K562 (cell line): ENCODE data around the gene FES. TPM values are rescaled to one million over a fixed set of nuclear protein-coding genes. Genes with fewer than 3 reads are reported as not detected.

ENCODE experiments used
- CEBPZ ChIP-seq: fragments of 150-350 bp; IDR thresholded peaks from 2 replicates; pipeline ENCODE4 v1.6.1; 2014; ENCODE audit warnings: low read depth, mild to moderate bottlenecking, low read length, borderline replicate concordance
- CREBBP ChIP-seq: IDR thresholded peaks from one replicate; pipeline ENCODE4 v1.6.1; 2012; ENCODE audit warnings: low read depth, mild to moderate bottlenecking, control low read depth, inconsistent platforms, low read length
- CREM ChIP-seq: IDR thresholded peaks from 2 replicates; pipeline ENCODE4 v1.6.1; 2014; ENCODE audit warnings: antibody characterized with exemption, low read depth
- HSF4 ChIP-seq: fragments of 250-450 bp; sonication (Bioruptor Pico); IDR thresholded peaks from 2 replicates; pipeline ENCODE4 v2.1.2; 2022; ENCODE audit warnings: mild to moderate bottlenecking, moderate library complexity, borderline replicate concordance
- IRF1 ChIP-seq: sonication (generic); formaldehyde crosslinking; IDR thresholded peaks from 2 replicates; pipeline ENCODE4 v1.8.0; 2022; ENCODE audit warnings: missing genetic modification reagents, mild to moderate bottlenecking, borderline replicate concordance
- NFE2 ChIP-seq: IDR thresholded peaks from 2 replicates; pipeline ENCODE4 v1.6.1; 2014; ENCODE audit warnings: antibody characterized with exemption, low read depth
- SIN3A ChIP-seq, 2 experiments: fragments of 150-350 bp in 1 of 2; IDR thresholded peaks; 2 replicates each; pipeline ENCODE4 v1.6.1; 2011 to 2016; ENCODE audit warnings: borderline replicate concordance in 2 of 2, low read depth in 2 of 2, low read length in 2 of 2, mild to moderate bottlenecking in 2 of 2, moderate library complexity in 2 of 2; ENCODE audit not compliant: control insufficient read depth in 1 of 2
- TARDBP ChIP-seq: fragments of 450-650 bp; IDR thresholded peaks from 2 replicates; pipeline ENCODE4 v1.6.1; 2016
- polyA plus RNA-seq, 8 experiments: library from polyadenylated mRNA; depleted of rRNA in 4 of 8; stranded (reverse) in 5 of 8; unstranded in 3 of 8; fragments of >200 nt; fragmentation: Nextera tagmentation in 2 of 8; fragmentation: Illumina TruSeq in 1 of 8; extraction: Ambion mirVana in 2 of 8; extraction: Trizol in 1 of 8; gene quantifications; 2 replicates each; pipeline versions ENCODE4 v1.2.1 to v1.2.3, GENCODE V29; 2011 to 2014; ENCODE audit warnings: inconsistent platforms in 1 of 8, missing spikeins in 1 of 8
- total RNA-seq, 7 experiments: library from RNA; depleted of rRNA in 6 of 7; stranded (reverse); fragments of >200 nt in 6 of 7; fragmentation: Illumina TruSeq in 2 of 7; extraction: Trizol in 2 of 7; gene quantifications; 2 replicates each; pipeline versions ENCODE4 v1.2.1 to v1.2.3, GENCODE V29; 2011 to 2021; ENCODE audit warnings: low replicate concordance in 1 of 7
- TF ChIP-seq, protein P1 (sequence below): sonication (generic); formaldehyde crosslinking; IDR thresholded peaks from 2 replicates; pipeline ENCODE4 v1.8.1; 2023; ENCODE audit warnings: mild to moderate bottlenecking, missing genetic modification reagents
- TF ChIP-seq, protein P2 (sequence below): fragments of 200-800 bp; sonication (Bioruptor generic); IDR thresholded peaks from 2 replicates; pipeline ENCODE4 v1.6.1; 2017; ENCODE audit warnings: missing genetic modification characterization, missing compliant biosample characterization
- TF ChIP-seq, protein P3 (sequence below): sonication (generic); formaldehyde crosslinking; IDR thresholded peaks from 2 replicates; pipeline ENCODE4 v1.8.0; 2022; ENCODE audit warnings: missing genetic modification reagents, mild to moderate bottlenecking, moderate library complexity, borderline replicate concordance
- TF ChIP-seq, protein P4 (sequence below): fragments of 150-350 bp; conservative IDR thresholded peaks from 2 replicates; pipeline ENCODE4 v1.6.1; 2014; ENCODE audit warnings: low read length

FES gene
- total and polyA plus RNA-seq, 9 of the 15 experiments (the other 6 are each of a cell fraction or from before 2014, with no cell fraction given), result 0.38 to 2.6 (median 0.82) TPM

GRCh38 chr15:90845201-90845949, 38.9 kb upstream of the FES start (continued):
- TF ChIP-seq, protein P1, sequence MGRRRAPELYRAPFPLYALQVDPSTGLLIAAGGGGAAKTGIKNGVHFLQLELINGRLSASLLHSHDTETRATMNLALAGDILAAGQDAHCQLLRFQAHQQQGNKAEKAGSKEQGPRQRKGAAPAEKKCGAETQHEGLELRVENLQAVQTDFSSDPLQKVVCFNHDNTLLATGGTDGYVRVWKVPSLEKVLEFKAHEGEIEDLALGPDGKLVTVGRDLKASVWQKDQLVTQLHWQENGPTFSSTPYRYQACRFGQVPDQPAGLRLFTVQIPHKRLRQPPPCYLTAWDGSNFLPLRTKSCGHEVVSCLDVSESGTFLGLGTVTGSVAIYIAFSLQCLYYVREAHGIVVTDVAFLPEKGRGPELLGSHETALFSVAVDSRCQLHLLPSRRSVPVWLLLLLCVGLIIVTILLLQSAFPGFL (CRISPR knock-in tag), result no peak
- TF ChIP-seq CREBBP (no peak), HSF4 (CRISPR knock-in tag) (no peak), CREM (peak; percentile 42; the same call in 1 of the 2 replicates), SIN3A (IDR thresholded peaks at IDR 0.05; ENCODE audit: borderline replicate concordance in 2 of 2, control insufficient read depth in 1 of 2, low read depth in 2 of 2, low read length in 2 of 2) (no peak), IRF1 (CRISPR knock-in tag) (no peak), NFE2 (peak; percentile 56), TARDBP (no peak), CEBPZ (no peak)
- TF ChIP-seq, protein P2, sequence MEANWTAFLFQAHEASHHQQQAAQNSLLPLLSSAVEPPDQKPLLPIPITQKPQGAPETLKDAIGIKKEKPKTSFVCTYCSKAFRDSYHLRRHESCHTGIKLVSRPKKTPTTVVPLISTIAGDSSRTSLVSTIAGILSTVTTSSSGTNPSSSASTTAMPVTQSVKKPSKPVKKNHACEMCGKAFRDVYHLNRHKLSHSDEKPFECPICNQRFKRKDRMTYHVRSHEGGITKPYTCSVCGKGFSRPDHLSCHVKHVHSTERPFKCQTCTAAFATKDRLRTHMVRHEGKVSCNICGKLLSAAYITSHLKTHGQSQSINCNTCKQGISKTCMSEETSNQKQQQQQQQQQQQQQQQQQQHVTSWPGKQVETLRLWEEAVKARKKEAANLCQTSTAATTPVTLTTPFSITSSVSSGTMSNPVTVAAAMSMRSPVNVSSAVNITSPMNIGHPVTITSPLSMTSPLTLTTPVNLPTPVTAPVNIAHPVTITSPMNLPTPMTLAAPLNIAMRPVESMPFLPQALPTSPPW (CRISPR knock-in tag), result no peak
- TF ChIP-seq, protein P3, sequence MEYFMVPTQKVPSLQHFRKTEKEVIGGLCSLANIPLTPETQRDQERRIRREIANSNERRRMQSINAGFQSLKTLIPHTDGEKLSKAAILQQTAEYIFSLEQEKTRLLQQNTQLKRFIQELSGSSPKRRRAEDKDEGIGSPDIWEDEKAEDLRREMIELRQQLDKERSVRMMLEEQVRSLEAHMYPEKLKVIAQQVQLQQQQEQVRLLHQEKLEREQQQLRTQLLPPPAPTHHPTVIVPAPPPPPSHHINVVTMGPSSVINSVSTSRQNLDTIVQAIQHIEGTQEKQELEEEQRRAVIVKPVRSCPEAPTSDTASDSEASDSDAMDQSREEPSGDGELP (CRISPR knock-in tag), result peak; percentile 93
- TF ChIP-seq, protein P4, sequence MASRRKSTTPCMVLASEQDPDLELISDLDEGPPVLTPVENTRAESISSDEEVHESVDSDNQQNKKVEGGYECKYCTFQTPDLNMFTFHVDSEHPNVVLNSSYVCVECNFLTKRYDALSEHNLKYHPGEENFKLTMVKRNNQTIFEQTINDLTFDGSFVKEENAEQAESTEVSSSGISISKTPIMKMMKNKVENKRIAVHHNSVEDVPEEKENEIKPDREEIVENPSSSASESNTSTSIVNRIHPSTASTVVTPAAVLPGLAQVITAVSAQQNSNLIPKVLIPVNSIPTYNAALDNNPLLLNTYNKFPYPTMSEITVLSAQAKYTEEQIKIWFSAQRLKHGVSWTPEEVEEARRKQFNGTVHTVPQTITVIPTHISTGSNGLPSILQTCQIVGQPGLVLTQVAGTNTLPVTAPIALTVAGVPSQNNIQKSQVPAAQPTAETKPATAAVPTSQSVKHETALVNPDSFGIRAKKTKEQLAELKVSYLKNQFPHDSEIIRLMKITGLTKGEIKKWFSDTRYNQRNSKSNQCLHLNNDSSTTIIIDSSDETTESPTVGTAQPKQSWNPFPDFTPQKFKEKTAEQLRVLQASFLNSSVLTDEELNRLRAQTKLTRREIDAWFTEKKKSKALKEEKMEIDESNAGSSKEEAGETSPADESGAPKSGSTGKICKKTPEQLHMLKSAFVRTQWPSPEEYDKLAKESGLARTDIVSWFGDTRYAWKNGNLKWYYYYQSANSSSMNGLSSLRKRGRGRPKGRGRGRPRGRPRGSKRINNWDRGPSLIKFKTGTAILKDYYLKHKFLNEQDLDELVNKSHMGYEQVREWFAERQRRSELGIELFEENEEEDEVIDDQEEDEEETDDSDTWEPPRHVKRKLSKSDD, result no peak
